ENCODE data around the gene CYGB. TPM values are rescaled to one million over a fixed set of nuclear protein-coding genes. Genes with fewer than 3 reads are reported as not detected.
"Not testable (repeated sequence)": the region's sequence is repeated elsewhere in the genome, so short reads cannot be mapped to it uniquely, and the experiment has no call there.

CYGB gene
- total RNA-seq, 3 donors from 2014 or later: 5.9 to 37.4 (median 27.2) TPM

DNA sequence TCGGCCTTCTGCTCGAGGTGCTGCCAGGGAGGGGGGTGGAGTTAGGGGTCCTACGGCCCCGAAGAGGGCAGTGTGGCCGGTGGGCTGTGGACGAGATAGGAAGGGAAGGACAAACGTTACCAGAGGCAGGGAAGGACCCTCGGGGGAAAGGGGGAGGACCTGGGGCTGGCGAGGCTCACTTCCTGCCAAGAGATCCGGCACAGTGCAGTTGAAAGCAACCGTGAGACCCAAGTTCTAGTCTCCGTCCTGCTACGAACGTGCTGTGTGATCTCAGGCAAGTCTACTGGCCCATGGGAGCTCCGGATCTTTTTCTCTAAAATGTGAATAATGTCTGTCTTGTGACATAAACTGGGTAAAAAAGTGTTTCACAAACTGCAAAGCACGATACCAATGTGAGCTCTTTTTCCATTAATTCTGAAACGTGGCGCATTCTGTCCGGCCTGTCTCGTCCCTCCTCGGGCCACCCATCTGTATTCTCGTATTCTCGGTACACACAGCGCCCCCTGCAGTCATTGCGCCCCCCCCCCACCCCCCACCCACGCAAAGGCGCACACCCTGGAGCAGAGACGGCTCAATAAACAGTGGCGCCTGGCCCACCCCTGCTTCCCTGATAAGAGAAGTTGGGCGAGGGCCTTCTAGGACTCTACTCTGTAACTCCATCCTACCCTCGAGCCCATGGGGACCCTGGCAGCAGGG is 8.8 kb downstream of the CYGB start:
- peak overlapping the region; percentile 94 to 99 for H3K27ac ChIP-seq
- H3K4me3 ChIP-seq: peak overlapping the region in 2 of 3 donors; percentile 18 to 53
- intact Hi-C loops (cut with DNase I; ENCODE audit: low total_unique reads): no loop called here
- H3K9me3 ChIP-seq: no peaks in the 10 kb centered on the region
- H3K4me1 ChIP-seq: peaks cover 20 to 25% of the 10 kb centered on the region in 2 donors
- H3K27me3 ChIP-seq: no peaks in the 10 kb centered on the region
- no peaks in the 10 kb centered on the region for H3K36me3 ChIP-seq
- DNase-seq (ENCODE audit: low spot score in 2 of 2): no peak
- TF ChIP-seq POLR2AphosphoS5 (IDR thresholded peaks at IDR 0.05): no peak
- TF ChIP-seq, protein P1, sequence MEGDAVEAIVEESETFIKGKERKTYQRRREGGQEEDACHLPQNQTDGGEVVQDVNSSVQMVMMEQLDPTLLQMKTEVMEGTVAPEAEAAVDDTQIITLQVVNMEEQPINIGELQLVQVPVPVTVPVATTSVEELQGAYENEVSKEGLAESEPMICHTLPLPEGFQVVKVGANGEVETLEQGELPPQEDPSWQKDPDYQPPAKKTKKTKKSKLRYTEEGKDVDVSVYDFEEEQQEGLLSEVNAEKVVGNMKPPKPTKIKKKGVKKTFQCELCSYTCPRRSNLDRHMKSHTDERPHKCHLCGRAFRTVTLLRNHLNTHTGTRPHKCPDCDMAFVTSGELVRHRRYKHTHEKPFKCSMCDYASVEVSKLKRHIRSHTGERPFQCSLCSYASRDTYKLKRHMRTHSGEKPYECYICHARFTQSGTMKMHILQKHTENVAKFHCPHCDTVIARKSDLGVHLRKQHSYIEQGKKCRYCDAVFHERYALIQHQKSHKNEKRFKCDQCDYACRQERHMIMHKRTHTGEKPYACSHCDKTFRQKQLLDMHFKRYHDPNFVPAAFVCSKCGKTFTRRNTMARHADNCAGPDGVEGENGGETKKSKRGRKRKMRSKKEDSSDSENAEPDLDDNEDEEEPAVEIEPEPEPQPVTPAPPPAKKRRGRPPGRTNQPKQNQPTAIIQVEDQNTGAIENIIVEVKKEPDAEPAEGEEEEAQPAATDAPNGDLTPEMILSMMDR (IDR thresholded peaks at IDR 0.05): no peak
- TF ChIP-seq POLR2A (IDR thresholded peaks at IDR 0.05): no peak

DNA sequence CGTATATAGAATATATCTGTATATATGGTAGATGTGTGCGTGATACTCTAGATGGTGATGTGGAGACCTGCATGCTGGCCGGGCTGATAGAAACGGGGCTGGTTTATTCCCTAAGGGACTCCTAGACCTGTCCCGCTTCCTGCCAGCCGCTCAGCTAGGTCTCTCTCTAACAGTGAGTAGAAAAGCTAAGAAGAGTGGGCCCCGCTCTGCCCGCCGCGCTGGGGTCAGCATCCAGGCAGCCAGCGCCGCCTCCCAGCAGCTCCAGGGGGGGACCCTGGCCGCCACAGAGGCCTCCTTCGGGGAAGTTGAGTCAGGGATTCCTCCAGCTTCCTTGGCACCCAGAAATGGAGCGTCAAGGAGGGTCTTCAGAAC is 9.4 kb downstream of the CYGB start:
- no peaks in the 10 kb centered on the region for H3K9me3 ChIP-seq
- H3K36me3 ChIP-seq: no peaks in the 10 kb centered on the region
- intact Hi-C loops (cut with DNase I; ENCODE audit: low total_unique reads): no loop called here
- peaks cover 20 to 25% of the 10 kb centered on the region in 2 donors for H3K4me1 ChIP-seq
- no peak for DNase-seq (ENCODE audit: low spot score in 2 of 2)
- peak overlapping the region; percentile 94 to 99 for H3K27ac ChIP-seq
- H3K4me3 ChIP-seq: peak overlapping the region in 2 of 3 donors; percentile 18 to 53
- TF ChIP-seq POLR2AphosphoS5 (IDR thresholded peaks at IDR 0.05) (peak in 1 of 3 donors; percentile 0), POLR2A (IDR thresholded peaks at IDR 0.05) (no peak)
- H3K27me3 ChIP-seq: no peaks in the 10 kb centered on the region

DNA sequence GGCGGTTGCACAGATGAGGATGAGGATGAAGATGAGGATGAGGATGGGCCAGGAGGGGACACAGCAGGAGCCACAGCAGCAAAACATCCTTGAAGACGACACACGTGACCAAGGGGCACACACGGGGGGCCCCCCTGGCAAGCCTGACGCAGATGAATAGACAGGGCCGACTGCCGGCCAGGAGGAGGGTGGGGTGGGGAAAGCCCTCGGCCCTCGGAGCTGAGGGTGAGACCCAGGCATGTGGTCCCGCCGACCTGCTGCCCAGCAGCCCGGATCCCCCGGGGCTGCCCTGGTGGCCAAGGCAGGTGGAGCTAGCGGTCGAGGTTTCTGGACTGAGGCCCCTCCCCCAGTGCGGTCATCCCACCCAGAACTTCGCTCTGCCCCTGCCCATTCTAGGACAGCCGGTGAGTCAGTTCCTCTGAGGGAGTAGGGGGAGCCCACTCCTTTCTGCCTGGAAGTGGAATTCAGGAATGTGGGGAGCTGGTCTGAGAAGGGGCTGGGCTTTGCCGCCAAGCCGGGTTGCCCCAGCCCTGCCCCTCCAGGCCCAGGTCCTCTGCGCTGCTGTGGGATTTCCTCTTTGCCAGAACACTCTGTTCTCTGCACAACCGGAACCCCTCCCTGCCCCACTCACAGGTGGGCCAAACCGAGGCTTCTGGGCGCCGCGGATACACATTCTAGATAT is 9.9 kb downstream of the CYGB start:
- H3K9me3 ChIP-seq: no peaks in the 10 kb centered on the region
- H3K36me3 ChIP-seq: no peaks in the 10 kb centered on the region
- no peak for DNase-seq (ENCODE audit: low spot score in 2 of 2)
- no peaks in the 10 kb centered on the region for H3K27me3 ChIP-seq
- intact Hi-C loops (cut with DNase I; ENCODE audit: low total_unique reads): no loop called here
- H3K4me3 ChIP-seq: peak overlapping the region in 2 of 3 donors; percentile 18 to 53
- peaks cover 20 to 25% of the 10 kb centered on the region in 2 donors for H3K4me1 ChIP-seq
- H3K27ac ChIP-seq: peak overlapping the region; percentile 94 to 99
- TF ChIP-seq, protein P1 (IDR thresholded peaks at IDR 0.05): peak in 2 of 3 donors; percentile 5 to 26
- peak; percentile 19 to 64 (median 48) for TF ChIP-seq POLR2AphosphoS5 (IDR thresholded peaks at IDR 0.05)
- TF ChIP-seq POLR2A (IDR thresholded peaks at IDR 0.05): no peak

DNA sequence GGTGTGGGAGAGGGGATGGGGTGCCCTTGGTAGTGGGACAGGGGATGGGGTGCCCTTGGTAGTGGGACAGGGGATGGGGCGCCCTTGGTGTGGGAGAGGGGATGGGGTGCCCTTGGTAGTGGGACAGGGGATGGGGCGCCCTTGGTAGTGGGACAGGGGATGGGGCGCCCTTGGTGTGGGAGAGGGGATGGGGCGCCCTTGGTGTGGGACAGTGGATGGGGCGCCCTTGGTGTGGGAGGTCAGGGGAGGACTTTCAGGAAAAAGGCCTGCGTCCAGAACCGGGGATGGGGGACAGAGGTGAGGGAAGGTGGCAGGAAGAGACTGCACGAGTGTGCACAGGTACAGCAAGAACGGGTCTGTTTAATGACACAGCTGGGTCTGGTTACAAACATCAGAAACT is 10.5 kb downstream of the CYGB start:
- Histone ChIP-seq H3K27ac (peak overlapping the region; percentile 94 to 99), H3K4me1 (peaks cover 20 to 25% of the 10 kb centered on the region in 2 donors), H3K4me3 (peak overlapping the region in 1 of 3 donors; percentile 53)
- intact Hi-C loops (cut with DNase I; ENCODE audit: low total_unique reads); H3K9me3 ChIP-seq; DNase-seq (ENCODE audit: low spot score in 2 of 2); H3K27me3 ChIP-seq; H3K36me3 ChIP-seq: not testable (repeated sequence)

DNA sequence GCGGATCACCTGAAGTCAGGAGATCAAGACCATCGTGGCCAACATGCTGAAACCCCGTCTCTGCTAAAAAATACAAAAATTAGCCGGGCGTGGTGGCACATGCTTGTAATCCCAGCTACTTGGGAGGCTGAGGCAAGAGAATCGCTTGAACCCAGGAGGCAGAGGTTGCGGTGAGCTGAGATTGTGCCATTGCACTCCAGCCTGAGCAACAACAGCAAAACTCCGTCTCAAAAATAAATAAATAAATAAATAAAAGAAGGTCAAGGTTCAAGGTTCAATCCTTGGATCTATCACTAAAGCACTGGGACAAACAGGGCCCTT is 12.0 kb downstream of the CYGB start:
- H3K27me3 ChIP-seq: not testable (repeated sequence)

DNA sequence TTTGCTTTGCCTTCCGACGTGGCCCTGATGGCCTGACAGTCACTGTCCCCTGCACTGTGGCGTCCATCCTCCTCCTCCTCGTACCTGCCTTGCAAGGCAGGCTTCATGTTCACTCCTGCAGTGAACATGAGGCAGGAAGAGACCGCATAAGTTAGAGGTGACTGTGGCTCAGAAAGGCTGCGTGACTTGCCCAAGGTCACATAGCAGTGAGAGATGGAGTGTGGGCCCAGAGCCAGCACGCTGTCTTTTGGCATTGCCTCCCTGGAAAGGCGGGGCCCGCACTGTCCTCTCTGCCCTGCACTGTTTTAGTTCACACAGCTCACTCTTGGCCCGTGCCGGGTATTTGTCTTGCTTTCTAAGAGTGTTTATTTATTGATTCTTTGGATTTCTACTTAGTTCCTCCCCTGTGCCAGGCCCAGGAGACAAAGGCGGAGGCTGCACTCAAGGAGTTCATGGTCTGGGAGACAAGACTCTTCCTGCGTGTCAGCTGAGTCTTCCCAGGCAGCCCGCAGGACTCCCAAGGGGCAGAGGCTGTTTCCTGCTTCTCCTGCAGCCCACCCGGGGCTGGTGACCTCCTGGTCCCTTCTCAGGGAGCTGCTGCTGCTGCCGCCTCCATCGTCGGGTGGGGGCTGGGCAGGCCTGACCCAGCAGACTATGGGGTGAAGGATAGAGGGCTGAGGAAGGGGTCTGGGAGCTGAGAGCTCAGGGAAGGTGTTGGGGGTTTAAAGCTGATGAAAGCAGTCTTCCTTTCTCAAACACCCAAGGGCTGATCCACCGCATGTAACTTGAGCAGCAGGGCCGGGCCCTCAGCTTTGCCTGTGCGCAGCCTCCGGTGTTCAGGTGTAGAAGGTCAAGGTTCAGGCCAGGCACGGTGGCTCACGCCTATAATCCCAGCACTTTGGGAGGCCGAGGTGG is 12.7 kb downstream of the CYGB start:
- peak overlapping the region in 1 of 2 donors; percentile 72 for H3K27ac ChIP-seq
- H3K4me1 ChIP-seq: peaks cover 11 to 15% of the 10 kb centered on the region in 2 donors
- no peaks in the 10 kb centered on the region for H3K36me3 ChIP-seq
- no peaks in the 10 kb centered on the region for H3K9me3 ChIP-seq
- TF ChIP-seq, protein P1 (IDR thresholded peaks at IDR 0.05): no peak
- H3K27me3 ChIP-seq: no peaks in the 10 kb centered on the region
- DNase-seq (ENCODE audit: low spot score in 2 of 2): peak in 1 of 2 donors; percentile 65
- intact Hi-C loops (cut with DNase I; ENCODE audit: low total_unique reads): no loop called here
- no peak overlapping the region for H3K4me3 ChIP-seq

More for the DNA sequence above, 12.0 kb downstream of the CYGB start:
- H3K36me3 ChIP-seq; intact Hi-C loops (cut with DNase I; ENCODE audit: low total_unique reads); H3K9me3 ChIP-seq; DNase-seq (ENCODE audit: low spot score in 2 of 2); H3K4me3 ChIP-seq: not testable (repeated sequence)
- Histone ChIP-seq H3K27ac (peak overlapping the region in 1 of 2 donors; percentile 72), H3K4me1 (peaks cover 17 to 20% of the 10 kb centered on the region in 2 donors)
